OCI-LY3 (cell line): Measurements from ENCODE around the gene PRDM16.

Source experiments
- EZH2phosphoT487 ChIP-seq: fragments of 200-600 bp; shearing (Covaris generic); IDR thresholded peaks from 2 replicates; pipeline ENCODE4 v1.6.1; 2018; ENCODE audit warnings: antibody characterized with exemption, mixed run types, low read depth
- TF ChIP-seq, protein P1 (sequence below): fragments of 200-600, 300-600 bp; sonication (generic); IDR thresholded peaks from 2 replicates; pipeline ENCODE4 v1.5.1; 2014; ENCODE audit warnings: antibody characterized with exemption, low read length, low read depth

DNA sequence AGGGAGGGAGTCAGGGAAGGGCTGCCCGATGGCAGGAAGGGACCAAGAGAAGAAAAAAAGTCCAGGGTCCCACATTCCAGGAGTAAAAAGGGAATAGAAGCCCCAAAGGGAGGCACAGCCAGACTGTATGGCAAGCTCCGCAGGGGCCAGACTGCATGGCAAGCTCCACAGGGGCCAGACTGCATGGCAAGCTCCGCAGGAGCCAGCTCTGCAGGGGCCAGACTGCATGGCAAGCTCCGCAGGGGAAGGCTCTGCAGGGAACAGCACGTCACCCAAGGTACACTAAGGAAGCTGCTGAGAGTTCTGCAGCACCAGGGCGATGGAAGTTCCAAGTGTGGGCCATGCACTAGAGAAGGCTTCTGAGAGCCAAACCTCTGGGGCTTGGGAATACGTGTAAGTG, 228.8 kb downstream of the PRDM16 start:
- TF ChIP-seq, protein P1, sequence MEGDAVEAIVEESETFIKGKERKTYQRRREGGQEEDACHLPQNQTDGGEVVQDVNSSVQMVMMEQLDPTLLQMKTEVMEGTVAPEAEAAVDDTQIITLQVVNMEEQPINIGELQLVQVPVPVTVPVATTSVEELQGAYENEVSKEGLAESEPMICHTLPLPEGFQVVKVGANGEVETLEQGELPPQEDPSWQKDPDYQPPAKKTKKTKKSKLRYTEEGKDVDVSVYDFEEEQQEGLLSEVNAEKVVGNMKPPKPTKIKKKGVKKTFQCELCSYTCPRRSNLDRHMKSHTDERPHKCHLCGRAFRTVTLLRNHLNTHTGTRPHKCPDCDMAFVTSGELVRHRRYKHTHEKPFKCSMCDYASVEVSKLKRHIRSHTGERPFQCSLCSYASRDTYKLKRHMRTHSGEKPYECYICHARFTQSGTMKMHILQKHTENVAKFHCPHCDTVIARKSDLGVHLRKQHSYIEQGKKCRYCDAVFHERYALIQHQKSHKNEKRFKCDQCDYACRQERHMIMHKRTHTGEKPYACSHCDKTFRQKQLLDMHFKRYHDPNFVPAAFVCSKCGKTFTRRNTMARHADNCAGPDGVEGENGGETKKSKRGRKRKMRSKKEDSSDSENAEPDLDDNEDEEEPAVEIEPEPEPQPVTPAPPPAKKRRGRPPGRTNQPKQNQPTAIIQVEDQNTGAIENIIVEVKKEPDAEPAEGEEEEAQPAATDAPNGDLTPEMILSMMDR: no peak
- TF ChIP-seq EZH2phosphoT487: no peak
